Subcutaneous abdominal adipose tissue (tissue), 5 donors: ENCODE results near the gene SPN.
"Not testable (repeated sequence)": the region's sequence is repeated elsewhere in the genome, so short reads cannot be mapped to it uniquely, and the experiment has no call there.

Experiments used
- H3K27ac ChIP-seq: one replicate; pipeline ENCODE4 v1.7.0; 2013; ENCODE audit warnings: low read depth, mild to moderate bottlenecking, inconsistent platforms, low read length, moderate library complexity
- H3K27me3 ChIP-seq, 5 donors: one replicate each; pipeline ENCODE4 v1.7.0; 2013; ENCODE audit warnings: low read length in 5 of 5, inconsistent platforms in 1 of 5; ENCODE audit not compliant: control insufficient read depth in 5 of 5, insufficient read depth in 4 of 5
- H3K36me3 ChIP-seq, 5 donors: one replicate each; pipeline ENCODE4 v1.7.0; 2013; ENCODE audit warnings: low read length in 5 of 5; ENCODE audit not compliant: control insufficient read depth in 5 of 5, insufficient read depth in 5 of 5
- H3K4me1 ChIP-seq, 5 donors: one replicate each; pipeline ENCODE4 v1.7.0; 2013; ENCODE audit warnings: low read length in 5 of 5, mild to moderate bottlenecking in 3 of 5, moderate library complexity in 1 of 5; ENCODE audit not compliant: control insufficient read depth in 5 of 5, insufficient read depth in 5 of 5
- H3K4me3 ChIP-seq, 5 donors: one replicate each; pipeline ENCODE4 v1.7.0; 2013; ENCODE audit warnings: low read length in 5 of 5, low read depth in 1 of 5
- H3K9ac ChIP-seq, 5 donors: one replicate each; pipeline ENCODE4 v1.7.0; 2013; ENCODE audit warnings: low read length in 5 of 5, mild to moderate bottlenecking in 4 of 5, moderate library complexity in 3 of 5
- H3K9me3 ChIP-seq, 5 donors: one replicate each; pipeline ENCODE4 v1.7.0; 2013; ENCODE audit warnings: low read length in 5 of 5; ENCODE audit not compliant: control insufficient read depth in 5 of 5
- donor health status: healthy.
- donor health status: healthy.
- donor health status: healthy.
- donor health status: healthy.
- donor health status: healthy.

Gene SPN

DNA sequence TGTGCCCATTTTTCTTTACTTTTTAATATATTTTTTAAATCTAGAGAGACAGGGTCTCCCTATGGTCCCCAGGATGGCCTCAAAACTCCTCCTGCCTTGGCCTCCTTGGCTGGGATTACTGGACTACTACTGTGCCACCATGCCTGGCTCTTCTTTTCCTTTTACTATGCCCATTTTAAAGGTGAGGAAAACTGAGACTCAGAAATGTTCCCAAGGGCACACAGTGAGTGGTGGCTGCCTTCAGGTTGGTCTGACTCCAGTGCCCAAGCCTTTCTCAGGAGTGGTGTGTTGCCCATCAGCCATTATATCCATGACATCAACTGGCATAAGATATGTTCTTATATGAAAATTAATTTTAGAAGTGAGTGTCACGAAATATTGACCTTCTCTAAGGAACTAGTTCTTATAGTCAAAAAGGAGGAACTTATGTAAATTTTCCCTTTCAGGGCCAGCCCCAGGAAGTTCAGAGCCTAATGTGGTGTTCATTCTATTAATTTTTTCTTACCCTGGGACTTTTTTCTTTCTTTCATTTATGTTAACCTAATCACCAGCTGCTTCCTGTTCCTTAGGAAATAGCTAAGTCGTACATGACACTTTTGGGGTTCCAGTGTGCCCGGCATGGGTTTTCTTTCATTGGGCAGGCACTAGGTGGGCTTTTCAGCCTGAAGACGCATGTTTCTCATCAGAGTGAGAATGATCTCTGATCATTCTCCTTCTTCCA is 17.9 kb upstream of the SPN start:
- Histone ChIP-seq H3K36me3 (no peaks in the 10 kb centered on the region), H3K27ac (no peak overlapping the region), H3K9me3 (peaks cover 0 to 4% (median 0%) of the 10 kb centered on the region in 5 donors), H3K4me3 (no peak overlapping the region), H3K9ac (no peak overlapping the region), H3K27me3 (no peaks in the 10 kb centered on the region), H3K4me1 (peaks cover 0 to 8% (median 0%) of the 10 kb centered on the region in 5 donors)

DNA sequence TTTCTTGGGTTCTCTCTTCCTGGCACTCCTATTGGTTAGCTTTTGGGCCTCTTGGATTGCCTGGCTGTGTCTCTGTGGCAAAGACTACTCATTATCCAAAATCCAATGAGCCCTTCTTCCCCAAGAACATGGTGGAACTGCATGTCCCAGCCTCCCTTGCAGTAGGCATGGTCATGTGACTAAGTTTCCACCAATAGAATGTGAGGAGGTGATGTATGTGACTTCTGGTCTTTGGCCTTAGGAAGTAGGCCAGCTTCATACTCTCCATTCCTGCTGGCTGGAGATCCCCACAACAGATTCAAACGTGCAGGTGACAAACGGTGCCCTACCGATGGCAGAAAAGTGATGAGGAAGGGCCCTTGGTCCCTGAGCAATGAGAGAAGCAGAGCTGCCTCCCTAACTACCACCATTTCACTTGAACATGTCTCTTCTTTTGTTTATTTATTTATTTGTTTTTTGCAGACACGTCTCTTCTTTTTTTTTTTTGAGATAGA is 17.3 kb upstream of the SPN start:
- Histone ChIP-seq H3K27ac (no peak overlapping the region), H3K4me1 (peaks cover 0 to 8% (median 0%) of the 10 kb centered on the region in 5 donors), H3K36me3 (no peaks in the 10 kb centered on the region), H3K4me3 (no peak overlapping the region), H3K27me3 (no peaks in the 10 kb centered on the region), H3K9me3 (peaks cover 0 to 4% (median 0%) of the 10 kb centered on the region in 5 donors), H3K9ac (no peak overlapping the region)

DNA sequence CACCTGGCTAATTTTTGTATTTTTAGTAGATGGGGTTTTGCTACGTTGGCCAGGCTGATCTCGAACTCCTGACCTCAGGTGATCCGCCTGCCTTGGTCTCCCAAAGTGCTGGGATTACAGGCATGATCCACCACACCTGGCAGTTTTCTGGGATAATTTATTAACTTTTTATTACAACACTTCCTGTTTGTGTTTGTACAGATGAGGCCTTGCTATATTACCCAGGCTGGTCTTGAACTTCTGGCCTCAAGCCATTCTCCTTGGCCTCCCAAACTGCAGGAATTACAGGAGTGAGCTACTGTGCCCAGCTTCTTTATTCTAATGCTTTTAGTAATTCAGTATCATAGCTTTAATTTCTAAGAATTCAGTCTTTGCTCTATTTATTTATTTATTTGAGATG is 16.1 kb upstream of the SPN start:
- no peak overlapping the region for H3K4me3 ChIP-seq
- no peak overlapping the region for H3K9ac ChIP-seq
- peaks cover 0 to 8% (median 0%) of the 10 kb centered on the region in 5 donors for H3K4me1 ChIP-seq
- peaks cover 0 to 4% (median 0%) of the 10 kb centered on the region in 5 donors for H3K9me3 ChIP-seq
- no peak overlapping the region for H3K27ac ChIP-seq
- H3K36me3 ChIP-seq, result no peaks in the 10 kb centered on the region
- no peaks in the 10 kb centered on the region for H3K27me3 ChIP-seq

DNA sequence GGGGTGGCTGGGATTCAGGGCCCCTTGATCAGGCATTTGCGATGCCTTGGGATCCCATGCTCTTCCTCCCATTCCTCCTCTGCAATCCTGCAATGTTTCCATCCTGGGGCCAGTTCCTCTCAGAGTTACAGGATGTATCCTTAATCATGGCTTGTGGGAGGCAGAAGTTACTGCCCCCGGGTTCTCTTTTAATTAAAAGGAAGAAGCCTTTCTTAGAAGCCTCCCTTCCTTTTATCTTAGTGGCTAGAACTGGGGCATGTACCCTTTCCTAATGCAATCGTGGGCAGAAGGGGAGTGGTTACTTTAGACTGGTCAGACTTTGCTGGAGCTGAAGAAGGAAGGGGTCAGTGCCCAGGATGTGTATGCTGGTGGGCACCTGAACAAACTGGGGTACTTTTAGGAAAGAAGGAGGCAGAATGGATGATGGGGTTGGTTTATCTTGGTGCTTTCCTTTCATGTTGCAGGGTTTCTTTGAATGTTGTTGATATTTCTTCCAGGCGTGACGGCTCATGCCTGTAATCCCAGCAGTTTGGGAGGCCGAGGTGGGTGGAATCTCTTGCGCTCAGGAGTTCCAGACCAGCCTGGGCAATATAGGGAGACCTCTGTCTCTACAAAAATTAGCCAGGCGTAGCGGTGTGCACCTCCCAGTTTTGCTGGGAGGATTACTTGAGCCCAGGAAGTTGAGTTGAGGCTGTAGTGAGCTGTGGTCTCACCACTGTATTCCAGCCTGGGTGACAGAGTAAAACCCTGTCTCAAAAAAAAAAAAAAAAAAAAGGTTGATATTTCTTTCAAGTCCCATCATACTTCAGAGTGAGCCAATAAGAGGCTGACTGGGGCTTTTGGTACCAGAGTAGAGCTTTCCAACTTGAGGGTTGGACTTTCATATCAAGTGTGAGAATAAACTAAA is 13.2 kb upstream of the SPN start:
- no peak overlapping the region for H3K27ac ChIP-seq
- H3K27me3 ChIP-seq, result no peaks in the 10 kb centered on the region
- no peak overlapping the region for H3K4me3 ChIP-seq
- H3K36me3 ChIP-seq, result no peaks in the 10 kb centered on the region
- no peak overlapping the region for H3K9ac ChIP-seq
- peaks cover 0 to 2% (median 0%) of the 10 kb centered on the region in 5 donors for H3K4me1 ChIP-seq
- H3K9me3 ChIP-seq, result peaks cover 0 to 4% (median 0%) of the 10 kb centered on the region in 5 donors

DNA sequence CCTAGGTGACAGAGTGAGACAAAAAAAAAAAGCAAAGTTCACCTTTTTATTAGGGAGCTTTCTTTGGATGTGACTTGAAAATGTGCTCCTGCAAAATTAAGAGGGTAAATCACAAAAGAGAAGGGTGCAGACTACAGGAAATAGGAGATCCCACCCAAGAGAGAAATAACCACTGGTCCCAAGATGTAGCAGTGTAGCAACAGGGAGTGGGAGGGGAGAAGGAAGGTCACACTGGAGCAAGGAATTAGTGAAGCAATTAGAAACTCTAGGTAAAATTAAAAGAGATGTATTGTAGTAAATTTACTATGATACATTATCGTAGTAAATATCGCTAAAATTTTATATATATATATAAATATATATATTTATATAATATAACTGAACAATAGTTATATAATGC is 12.3 kb upstream of the SPN start:
- H3K4me3 ChIP-seq, result no peak overlapping the region
- no peak overlapping the region for H3K9ac ChIP-seq
- H3K36me3 ChIP-seq, result no peaks in the 10 kb centered on the region
- peaks cover 0 to 2% (median 0%) of the 10 kb centered on the region in 5 donors for H3K27me3 ChIP-seq
- H3K27ac ChIP-seq, result no peak overlapping the region
- H3K9me3 ChIP-seq, result peaks cover 0 to 1% (median 0%) of the 10 kb centered on the region in 5 donors
- H3K4me1 ChIP-seq, result no peaks in the 10 kb centered on the region

DNA sequence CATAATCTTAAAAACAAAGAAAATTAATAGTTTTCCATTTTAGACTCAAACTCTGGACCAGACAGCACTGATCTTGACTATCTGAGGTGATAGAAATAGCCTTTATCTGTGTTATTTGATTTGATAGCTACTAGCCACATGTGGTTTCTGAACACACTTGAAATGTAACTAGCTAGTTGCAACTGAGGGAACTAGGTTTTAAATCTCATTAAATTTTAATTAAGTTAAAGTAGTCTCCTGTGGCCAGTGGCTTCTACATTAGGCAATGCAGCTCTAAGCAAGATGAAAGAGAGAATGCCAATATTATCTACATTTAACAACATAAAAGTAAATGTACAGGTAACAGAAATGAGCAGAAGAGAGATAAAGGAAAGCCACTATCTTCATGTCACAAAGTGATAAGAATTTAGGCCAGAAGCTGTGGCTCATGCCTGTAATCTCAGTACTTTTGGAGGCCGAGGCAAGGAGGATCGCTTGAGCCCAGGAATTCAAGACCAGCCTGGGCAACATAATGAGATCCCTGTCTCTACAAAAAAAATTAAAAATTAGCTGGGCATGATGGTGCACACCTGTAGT is 11.2 kb upstream of the SPN start:
- Histone ChIP-seq H3K9ac (no peak overlapping the region), H3K9me3 (no peaks in the 10 kb centered on the region), H3K4me1 (no peaks in the 10 kb centered on the region), H3K27ac (no peak overlapping the region), H3K36me3 (no peaks in the 10 kb centered on the region), H3K27me3 (peaks cover 0 to 2% (median 0%) of the 10 kb centered on the region in 5 donors), H3K4me3 (no peak overlapping the region)

DNA sequence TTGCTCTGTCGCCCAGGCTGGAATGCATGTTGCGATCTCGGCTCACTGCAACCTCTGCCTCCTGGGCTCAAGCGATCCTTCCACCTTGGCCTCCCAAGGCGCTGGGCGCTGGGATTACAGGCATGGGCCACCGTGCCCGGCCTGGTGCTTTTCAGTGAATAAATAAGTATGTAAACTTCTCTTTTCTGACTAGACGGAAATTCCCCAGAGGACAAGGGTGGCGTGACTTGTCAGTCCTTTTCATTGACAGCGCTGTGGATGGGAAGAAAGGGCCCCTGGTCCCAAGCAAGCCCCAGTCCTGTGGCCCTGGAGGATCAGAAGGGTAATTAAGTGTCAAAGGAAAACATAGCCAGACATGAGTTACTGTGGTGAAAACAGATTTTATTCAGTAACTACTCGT is 9.6 kb upstream of the SPN start:
- Histone ChIP-seq H3K36me3 (no peaks in the 10 kb centered on the region), H3K27me3 (peaks cover 0 to 2% (median 0%) of the 10 kb centered on the region in 5 donors), H3K9me3 (no peaks in the 10 kb centered on the region), H3K9ac (no peak overlapping the region), H3K27ac (no peak overlapping the region), H3K4me3 (no peak overlapping the region), H3K4me1 (no peaks in the 10 kb centered on the region)

DNA sequence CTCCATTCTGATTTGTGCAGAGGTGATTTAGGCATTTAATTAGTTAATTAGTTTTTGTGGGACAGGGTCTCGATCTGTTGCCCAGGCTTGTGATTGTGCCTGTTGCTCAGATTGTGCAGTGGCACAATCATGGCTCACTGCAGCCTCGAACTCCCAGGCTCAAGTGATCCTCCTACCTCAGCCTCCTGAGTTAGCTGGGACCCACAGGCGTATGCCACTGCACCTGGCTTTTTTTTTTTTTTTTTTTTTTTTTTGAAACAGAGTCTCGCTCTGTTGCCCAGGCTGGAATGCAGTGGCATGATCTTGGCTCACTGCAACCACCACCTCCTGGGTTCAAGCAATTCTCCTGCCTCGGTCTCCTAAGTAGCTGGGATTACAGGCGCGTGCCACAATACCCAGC is 9.2 kb upstream of the SPN start:
- H3K27me3 ChIP-seq, H3K9me3 ChIP-seq, H3K4me3 ChIP-seq, H3K27ac ChIP-seq, H3K36me3 ChIP-seq, H3K4me1 ChIP-seq, H3K9ac ChIP-seq: not testable (repeated sequence)

DNA sequence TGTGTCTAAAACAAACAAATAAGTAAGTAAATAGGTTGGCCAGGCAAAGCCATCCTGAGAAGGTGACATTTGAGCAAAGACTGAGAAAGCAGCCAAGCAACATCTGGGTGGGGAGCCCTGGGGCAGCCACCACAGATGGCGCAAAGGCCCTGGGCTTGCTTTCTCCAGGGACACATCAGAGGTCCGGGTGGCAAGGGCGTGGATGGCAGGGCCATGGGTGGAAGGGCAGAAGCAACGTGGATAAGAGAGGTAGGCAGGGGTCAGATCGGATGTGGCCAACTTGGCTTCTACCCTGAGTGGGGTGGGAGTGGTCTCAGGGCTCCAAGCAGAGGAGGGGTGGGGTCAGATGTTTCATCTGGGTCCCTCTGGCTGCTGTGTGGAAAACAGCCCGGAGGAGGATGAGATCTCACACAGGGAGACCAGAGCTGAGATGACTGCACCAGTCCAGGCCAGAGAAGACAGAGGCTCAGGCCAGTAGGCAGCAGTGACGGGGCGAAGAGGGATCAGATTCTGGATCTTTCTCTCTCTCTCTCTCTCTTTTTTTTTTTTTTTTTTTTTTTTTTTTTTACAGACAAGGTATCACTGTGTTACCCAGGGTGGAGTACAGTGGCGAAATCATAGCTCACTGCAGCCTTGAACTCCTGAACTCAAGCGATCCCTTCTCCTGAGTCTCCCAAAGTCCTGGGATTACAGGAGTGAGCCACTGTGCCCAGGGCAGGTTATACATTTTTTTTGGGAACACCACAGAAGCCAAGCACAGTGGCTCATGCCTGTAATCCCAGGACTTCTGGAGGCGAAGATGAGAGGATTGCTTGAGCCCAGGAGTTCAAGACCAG is 6.1 kb upstream of the SPN start:
- no peak overlapping the region for H3K9ac ChIP-seq
- H3K9me3 ChIP-seq, result no peaks in the 10 kb centered on the region

More for the DNA sequence above, 6.1 kb upstream of the SPN start:
- H3K27ac ChIP-seq, result no peak overlapping the region
- H3K4me1 ChIP-seq, result no peaks in the 10 kb centered on the region
- no peaks in the 10 kb centered on the region for H3K36me3 ChIP-seq
- H3K27me3 ChIP-seq, result peaks cover 0 to 2% (median 0%) of the 10 kb centered on the region in 5 donors
- no peak overlapping the region for H3K4me3 ChIP-seq
